Astrocyte of the cerebellum (primary cell): ENCODE results near the gene ZFYVE19.

Source experiments
- DNase-seq: peaks from one replicate; pipeline ENCODE4 v3.0.0-alpha.2; 2011; ENCODE audit warnings: low read depth
- H3K4me3 ChIP-seq: 2 replicates; pipeline ENCODE4 v1.5.1; 2011; ENCODE audit warnings: mild to moderate bottlenecking, low read depth, low read length, moderate library complexity
- in situ Hi-C: cut with HindIII; loops from 2 replicates; pipeline ENCODE4 v1.10.0; 2017; ENCODE audit warnings: low sequenced_read_pairs
- TF ChIP-seq, protein P1 (sequence below): IDR thresholded peaks from 2 replicates; pipeline ENCODE4 v1.5.1; 2012; ENCODE audit warnings: low read length, low read depth, moderate library complexity, mild to moderate bottlenecking; ENCODE audit errors: missing control alignments

ZFYVE19 gene

DNA sequence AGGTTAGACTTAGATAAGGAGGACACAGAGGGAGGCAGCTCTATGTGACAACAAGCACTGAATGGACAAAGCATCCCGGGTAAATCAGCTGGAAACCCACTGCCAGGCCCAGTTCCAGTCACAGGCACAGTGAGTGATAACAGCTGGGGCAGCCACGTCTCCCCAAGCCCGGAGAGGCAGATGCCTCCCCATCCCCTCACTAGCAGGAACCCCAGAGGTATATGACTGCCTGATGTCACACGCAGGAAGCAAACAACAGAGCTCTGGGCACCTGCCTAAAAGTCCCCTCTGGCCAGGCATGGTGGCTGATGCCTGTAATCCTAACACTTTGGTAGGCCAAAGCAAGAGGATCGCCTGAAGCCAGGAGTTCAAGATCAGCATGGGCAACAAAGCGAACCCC lies 18.9 kb upstream of the ZFYVE19 start:
- H3K4me3 ChIP-seq: no peak overlapping the region
- TF ChIP-seq, protein P1, sequence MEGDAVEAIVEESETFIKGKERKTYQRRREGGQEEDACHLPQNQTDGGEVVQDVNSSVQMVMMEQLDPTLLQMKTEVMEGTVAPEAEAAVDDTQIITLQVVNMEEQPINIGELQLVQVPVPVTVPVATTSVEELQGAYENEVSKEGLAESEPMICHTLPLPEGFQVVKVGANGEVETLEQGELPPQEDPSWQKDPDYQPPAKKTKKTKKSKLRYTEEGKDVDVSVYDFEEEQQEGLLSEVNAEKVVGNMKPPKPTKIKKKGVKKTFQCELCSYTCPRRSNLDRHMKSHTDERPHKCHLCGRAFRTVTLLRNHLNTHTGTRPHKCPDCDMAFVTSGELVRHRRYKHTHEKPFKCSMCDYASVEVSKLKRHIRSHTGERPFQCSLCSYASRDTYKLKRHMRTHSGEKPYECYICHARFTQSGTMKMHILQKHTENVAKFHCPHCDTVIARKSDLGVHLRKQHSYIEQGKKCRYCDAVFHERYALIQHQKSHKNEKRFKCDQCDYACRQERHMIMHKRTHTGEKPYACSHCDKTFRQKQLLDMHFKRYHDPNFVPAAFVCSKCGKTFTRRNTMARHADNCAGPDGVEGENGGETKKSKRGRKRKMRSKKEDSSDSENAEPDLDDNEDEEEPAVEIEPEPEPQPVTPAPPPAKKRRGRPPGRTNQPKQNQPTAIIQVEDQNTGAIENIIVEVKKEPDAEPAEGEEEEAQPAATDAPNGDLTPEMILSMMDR: no peak
- no peak for DNase-seq
- in situ Hi-C loops: no loop called here

DNA sequence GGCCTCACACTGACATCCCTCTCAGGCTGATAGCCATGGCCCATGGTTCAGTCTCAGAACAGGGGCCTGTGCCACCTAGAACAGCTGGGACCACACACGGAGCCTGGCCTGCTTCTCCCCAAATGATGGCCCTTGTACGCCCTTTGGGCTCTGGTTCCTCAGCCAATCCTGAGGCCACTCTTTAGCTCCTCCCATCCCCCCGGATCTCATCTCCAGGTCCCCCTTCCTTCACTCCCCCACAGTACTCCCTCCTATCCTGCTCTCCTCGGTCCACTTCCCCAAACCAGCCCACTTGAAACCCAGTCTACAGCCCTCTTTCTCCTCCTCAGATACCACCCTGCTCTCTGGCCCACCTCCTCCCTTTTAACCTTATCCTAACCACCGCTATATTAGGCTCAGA lies 17.8 kb upstream of the ZFYVE19 start:
- H3K4me3 ChIP-seq: no peak overlapping the region
- in situ Hi-C loops: no loop called here
- DNase-seq: no peak
- TF ChIP-seq, protein P1: no peak

DNA sequence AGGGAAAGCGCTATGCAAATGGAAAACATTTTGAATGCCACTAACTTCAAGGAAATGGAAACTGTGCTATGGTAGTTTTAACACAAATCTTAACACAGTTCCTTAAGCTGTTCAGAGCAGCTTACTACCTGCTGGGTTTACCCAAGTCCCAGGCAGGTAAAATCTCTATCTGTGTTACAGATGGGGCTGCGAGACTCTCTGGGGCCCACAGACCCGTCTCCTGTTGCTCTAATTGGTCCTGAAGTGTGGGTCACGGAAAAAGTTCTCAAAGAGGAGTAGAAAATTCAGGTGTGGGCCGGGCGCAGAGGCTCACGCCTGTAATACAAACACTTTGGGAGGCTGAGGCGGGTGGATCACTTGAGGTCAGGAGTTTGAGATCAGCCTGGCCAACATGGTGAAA lies 16.9 kb upstream of the ZFYVE19 start:
- DNase-seq: no peak
- in situ Hi-C loops: no loop called here
- TF ChIP-seq, protein P1: no peak
- no peak overlapping the region for H3K4me3 ChIP-seq

DNA sequence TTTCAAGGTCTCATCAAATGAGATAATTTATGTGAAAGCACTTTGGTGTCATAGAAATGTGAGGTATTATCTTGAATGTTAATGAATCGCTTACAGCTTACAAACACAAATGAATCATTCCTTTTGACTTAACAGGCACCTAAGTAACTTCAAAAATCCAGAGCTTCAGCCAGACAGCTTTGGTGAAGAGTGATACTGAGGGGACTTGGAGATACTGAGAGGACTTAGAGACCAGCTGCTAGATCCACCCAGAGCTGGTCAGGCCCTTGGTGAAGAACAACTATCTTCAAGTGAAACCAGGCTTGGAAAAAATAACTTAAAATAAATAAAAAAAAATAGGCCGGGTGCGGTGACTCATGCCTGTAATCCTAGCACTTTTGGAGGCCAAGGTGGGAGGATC lies 16.2 kb upstream of the ZFYVE19 start:
- no peak for DNase-seq
- TF ChIP-seq, protein P1: no peak
- in situ Hi-C loops: no loop called here
- H3K4me3 ChIP-seq: no peak overlapping the region

DNA sequence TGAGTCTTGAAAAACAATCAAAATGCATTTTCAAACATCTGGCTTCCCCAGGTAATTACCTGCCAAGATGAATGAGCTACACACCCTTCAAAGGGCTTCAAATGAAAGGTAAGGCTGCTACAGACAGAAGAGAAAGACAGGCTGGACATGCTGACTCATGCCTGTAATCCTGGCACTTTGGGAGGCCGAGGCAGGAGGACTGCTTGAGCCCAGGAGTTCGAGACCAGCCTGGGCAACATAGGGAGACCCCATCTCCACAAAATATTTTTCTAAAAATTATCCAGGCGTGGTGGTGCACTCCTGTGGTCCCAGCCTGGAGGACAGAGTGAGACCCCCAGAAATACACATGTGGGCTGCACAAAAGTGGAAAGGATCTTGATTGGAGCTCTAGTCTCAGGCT lies 14.5 kb upstream of the ZFYVE19 start:
- TF ChIP-seq, protein P1: no peak
- in situ Hi-C loops: no loop called here
- H3K4me3 ChIP-seq: no peak overlapping the region
- no peak for DNase-seq

DNA sequence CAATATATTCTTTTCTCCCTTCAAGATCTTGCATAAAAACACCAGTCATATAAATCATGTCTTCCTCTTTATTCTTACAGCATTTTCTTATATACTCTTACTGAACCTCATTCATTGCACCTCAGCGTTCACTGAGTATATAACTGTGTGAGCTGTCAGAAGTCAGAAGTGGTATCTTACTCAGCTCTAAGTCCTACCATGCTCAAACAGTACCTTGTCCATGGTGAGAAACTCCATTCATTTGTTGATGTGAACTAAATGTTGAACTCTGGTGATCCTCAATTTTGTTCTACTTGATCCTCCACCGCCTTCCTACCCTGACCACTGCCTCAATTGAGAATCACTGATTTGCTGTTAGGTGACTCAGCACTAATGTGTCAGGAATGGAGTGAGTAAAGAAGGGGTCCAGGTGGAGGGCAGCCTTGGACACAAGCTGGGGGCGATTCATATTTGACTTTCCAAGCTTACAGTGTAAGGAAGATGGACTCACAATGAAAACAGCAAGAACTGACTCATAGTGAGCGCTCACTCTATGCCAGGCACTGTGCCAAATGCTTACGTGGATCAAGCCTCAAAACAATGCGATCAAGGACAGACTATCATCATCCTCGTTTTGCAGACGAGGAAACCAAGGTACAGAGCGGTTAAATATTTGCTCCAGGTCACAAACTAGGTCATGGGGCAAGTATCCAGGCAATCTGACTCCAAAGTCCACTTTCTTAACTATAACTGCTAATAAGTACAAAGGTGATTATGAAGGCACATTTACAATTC lies 13.5 kb upstream of the ZFYVE19 start:
- no peak overlapping the region for H3K4me3 ChIP-seq
- in situ Hi-C loops: no loop called here
- DNase-seq: peak; percentile 88
- TF ChIP-seq, protein P1: no peak
